Measurements from ENCODE around the gene NSA2.

- TF ChIP-seq, protein P1, sequence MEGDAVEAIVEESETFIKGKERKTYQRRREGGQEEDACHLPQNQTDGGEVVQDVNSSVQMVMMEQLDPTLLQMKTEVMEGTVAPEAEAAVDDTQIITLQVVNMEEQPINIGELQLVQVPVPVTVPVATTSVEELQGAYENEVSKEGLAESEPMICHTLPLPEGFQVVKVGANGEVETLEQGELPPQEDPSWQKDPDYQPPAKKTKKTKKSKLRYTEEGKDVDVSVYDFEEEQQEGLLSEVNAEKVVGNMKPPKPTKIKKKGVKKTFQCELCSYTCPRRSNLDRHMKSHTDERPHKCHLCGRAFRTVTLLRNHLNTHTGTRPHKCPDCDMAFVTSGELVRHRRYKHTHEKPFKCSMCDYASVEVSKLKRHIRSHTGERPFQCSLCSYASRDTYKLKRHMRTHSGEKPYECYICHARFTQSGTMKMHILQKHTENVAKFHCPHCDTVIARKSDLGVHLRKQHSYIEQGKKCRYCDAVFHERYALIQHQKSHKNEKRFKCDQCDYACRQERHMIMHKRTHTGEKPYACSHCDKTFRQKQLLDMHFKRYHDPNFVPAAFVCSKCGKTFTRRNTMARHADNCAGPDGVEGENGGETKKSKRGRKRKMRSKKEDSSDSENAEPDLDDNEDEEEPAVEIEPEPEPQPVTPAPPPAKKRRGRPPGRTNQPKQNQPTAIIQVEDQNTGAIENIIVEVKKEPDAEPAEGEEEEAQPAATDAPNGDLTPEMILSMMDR (IDR thresholded peaks at IDR 0.05; ENCODE audit: low read depth, low read length, missing input control) = no peak
- TF ChIP-seq, protein P2, sequence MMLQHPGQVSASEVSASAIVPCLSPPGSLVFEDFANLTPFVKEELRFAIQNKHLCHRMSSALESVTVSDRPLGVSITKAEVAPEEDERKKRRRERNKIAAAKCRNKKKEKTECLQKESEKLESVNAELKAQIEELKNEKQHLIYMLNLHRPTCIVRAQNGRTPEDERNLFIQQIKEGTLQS (IDR thresholded peaks at IDR 0.05) = no peak
- no peak for TF ChIP-seq RXRA (IDR thresholded peaks at IDR 0.05)
- no peak for TF ChIP-seq SP1 (IDR thresholded peaks at IDR 0.05)
- TF ChIP-seq, protein P3, sequence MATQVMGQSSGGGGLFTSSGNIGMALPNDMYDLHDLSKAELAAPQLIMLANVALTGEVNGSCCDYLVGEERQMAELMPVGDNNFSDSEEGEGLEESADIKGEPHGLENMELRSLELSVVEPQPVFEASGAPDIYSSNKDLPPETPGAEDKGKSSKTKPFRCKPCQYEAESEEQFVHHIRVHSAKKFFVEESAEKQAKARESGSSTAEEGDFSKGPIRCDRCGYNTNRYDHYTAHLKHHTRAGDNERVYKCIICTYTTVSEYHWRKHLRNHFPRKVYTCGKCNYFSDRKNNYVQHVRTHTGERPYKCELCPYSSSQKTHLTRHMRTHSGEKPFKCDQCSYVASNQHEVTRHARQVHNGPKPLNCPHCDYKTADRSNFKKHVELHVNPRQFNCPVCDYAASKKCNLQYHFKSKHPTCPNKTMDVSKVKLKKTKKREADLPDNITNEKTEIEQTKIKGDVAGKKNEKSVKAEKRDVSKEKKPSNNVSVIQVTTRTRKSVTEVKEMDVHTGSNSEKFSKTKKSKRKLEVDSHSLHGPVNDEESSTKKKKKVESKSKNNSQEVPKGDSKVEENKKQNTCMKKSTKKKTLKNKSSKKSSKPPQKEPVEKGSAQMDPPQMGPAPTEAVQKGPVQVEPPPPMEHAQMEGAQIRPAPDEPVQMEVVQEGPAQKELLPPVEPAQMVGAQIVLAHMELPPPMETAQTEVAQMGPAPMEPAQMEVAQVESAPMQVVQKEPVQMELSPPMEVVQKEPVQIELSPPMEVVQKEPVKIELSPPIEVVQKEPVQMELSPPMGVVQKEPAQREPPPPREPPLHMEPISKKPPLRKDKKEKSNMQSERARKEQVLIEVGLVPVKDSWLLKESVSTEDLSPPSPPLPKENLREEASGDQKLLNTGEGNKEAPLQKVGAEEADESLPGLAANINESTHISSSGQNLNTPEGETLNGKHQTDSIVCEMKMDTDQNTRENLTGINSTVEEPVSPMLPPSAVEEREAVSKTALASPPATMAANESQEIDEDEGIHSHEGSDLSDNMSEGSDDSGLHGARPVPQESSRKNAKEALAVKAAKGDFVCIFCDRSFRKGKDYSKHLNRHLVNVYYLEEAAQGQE (IDR thresholded peaks at IDR 0.05) = no peak
- TF ChIP-seq JUND (IDR thresholded peaks at IDR 0.05) = no peak
- TF ChIP-seq, protein P4, sequence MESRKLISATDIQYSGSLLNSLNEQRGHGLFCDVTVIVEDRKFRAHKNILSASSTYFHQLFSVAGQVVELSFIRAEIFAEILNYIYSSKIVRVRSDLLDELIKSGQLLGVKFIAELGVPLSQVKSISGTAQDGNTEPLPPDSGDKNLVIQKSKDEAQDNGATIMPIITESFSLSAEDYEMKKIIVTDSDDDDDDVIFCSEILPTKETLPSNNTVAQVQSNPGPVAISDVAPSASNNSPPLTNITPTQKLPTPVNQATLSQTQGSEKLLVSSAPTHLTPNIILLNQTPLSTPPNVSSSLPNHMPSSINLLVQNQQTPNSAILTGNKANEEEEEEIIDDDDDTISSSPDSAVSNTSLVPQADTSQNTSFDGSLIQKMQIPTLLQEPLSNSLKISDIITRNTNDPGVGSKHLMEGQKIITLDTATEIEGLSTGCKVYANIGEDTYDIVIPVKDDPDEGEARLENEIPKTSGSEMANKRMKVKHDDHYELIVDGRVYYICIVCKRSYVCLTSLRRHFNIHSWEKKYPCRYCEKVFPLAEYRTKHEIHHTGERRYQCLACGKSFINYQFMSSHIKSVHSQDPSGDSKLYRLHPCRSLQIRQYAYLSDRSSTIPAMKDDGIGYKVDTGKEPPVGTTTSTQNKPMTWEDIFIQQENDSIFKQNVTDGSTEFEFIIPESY (IDR thresholded peaks at IDR 0.05) = no peak
- TF ChIP-seq YY1 (IDR thresholded peaks at IDR 0.05) = no peak
- TF ChIP-seq RAD21 (IDR thresholded peaks at IDR 0.05) = no peak
- TF ChIP-seq TAF1 (conservative IDR thresholded peaks at IDR 0.05) = no peak
- TF ChIP-seq, protein P5, sequence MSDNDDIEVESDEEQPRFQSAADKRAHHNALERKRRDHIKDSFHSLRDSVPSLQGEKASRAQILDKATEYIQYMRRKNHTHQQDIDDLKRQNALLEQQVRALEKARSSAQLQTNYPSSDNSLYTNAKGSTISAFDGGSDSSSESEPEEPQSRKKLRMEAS (IDR thresholded peaks at IDR 0.05) = no peak
- no peak for TF ChIP-seq GABPA (IDR thresholded peaks at IDR 0.05 in 1 of 2, conservative IDR thresholded peaks at IDR 0.05 in 1 of 2)
Observed at GRCh38 chr5:74810915-74811314, 43.9 kb downstream of the NSA2 start.

Data from liver (tissue), 3 donors.